ENCODE data around the gene FSTL5.
"Not testable (repeated sequence)": the region's sequence is repeated elsewhere in the genome, so short reads cannot be mapped to it uniquely, and the experiment has no call there.

The FSTL5 gene

DNA sequence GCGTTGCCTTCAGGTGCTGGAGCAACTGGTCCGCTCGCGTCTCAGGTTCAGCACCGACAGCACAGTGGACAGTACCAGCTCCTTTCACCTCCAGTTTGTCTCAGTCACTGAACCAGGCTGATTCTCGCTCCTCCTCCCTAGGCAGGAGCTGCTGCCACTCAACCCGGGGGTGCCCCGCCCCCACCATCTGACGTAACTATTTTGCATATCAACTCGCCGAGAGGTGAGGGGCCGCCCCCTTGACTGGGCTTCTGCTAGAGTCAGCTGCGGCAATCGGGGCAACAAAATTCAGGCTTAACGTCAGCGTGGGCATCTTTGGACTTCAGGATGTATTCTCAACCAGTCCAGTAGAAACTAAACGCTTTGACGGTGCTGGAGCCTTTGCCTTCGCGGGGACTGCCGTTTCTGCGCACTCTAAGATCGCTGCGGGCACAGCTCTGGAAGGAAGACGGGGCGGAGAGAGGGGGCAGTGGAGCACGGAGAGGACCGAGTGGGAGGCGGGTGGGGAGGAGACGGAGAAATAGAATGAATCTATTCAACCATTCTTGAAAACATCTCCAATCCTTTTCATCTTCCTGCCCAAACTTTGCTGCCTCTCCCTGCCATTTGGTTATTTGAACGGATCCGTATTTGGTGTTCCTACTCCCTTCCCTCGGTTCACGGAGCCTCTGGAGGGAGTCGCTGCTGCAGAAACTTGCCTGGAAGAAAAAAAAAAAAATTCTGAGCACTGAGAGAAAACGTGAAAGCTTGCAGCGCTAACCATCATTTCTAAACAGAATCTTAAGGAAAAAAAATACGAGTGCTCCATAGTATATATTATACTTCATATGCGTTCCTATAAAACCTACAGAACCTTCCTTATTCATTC lies at the start of gene FSTL5:
Gene FSTL5 (minus strand): TSS at position 109 of the 868 bp plus-strand sequence. CDS start 52,604 bp downstream, outside the sequence.
- DNase-seq, result peak; percentile 41 to 57

GRCh38 chr4:162209706-162210105 lies 45.9 kb upstream of the FSTL5 start:
- no peak for DNase-seq

GRCh38 chr4:162203478-162203877 lies 39.7 kb upstream of the FSTL5 start:
- DNase-seq, result not testable (repeated sequence)

DNA sequence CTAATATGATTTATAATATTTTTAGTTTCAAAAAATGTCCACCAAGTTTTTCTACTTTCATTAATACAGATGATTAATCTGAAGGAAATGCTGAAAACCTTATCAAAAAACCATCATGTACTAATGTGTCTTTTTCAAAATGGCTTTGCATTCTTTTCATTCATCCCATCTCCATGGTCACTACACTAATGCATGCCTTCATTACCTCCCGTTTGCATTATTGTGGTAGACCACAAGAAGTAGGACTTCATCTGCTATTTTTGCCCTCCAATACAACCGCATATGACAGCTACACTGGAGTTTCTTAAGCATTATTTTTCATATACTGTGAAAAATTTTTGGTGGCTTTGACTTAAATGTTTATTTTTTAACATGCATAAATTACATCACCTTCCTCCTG lies 37.9 kb upstream of the FSTL5 start:
- no peak for DNase-seq

DNA sequence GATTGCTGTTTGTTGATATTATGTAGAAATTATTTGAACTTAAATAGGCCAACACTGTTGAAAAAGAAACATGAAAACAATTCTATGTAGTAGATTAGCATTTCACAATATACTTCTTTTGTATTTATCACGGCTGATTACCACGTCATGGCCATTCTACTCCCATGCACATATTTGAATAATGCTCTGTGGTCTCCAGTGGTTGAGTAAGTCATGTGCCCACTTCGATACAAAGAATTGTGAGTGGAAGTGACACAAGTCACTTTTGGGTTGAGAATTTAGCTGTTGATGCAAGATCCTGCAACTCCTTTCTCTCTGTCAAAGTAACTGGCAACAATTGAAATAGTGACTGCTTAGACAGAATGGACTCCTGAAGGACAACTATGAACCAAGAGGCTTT lies 6.7 kb upstream of the FSTL5 start:
- no peak for DNase-seq

GRCh38 chr4:162164906-162165510 lies 1.2 kb upstream of the FSTL5 start:
- no peak for DNase-seq

DNA sequence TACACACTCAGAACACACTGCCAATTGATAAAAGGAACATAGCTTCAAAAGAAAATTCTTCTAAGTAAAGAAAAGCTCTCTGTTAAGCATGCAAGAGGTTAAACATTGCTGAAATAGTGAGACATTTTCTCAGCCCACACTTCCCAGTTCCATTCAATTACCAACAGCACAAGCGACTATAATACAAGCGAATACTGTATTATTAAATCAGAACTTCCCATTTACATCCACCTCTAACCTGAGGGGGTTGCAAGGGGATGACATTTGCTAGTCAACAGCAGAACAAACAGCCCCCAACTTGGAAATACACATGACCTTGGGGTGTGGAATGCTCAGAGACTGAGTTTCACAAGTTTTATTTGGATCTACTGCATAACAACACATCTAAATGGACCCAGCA lies 1.1 kb downstream of the FSTL5 start:
- no peak for DNase-seq

DNA sequence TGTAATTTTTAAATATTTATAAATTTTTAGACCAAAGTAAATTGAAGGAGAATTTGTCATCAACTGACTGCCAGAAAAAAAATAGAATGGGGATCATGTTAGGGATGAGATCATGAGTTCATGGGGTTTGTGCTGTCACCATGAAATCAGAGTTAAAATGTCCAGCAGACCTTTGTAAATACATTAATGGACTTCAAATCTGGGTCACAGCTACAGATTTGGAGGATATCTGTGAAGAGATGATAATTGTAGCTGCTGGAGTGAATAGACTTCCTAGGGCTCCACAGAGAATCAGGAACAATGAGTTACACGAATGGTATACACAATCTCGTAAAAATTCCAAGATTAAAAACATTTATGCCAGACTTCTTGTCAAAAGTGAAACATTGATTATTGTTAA lies 6.6 kb downstream of the FSTL5 start:
- DNase-seq, result no peak

- no peak for DNase-seq
These were observed 8.8 kb downstream of the FSTL5 start for GRCh38 chr4:162154862-162155540.

DNA sequence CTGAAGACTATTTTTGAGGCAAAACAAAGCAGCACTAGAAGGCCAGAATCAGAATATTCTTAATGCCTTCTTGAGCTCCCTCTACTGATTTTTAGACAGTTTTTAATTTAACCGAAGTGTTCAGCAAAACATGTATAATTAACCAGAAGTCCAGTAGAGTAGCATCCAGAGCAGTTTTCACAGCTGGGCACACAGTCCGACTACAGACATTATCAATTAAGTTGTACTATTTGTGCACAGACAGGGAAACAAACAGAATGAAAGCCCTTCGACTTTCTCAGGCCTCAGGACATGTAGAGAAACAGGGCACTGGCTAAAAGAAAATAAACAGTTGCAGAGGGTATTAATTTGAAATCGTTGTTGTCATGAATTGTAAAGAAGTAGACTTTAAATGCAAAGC lies 11.9 kb downstream of the FSTL5 start:
- DNase-seq, result no peak

- DNase-seq, result no peak
These were observed 12.4 kb downstream of the FSTL5 start for GRCh38 chr4:162151386-162151785.

DNA sequence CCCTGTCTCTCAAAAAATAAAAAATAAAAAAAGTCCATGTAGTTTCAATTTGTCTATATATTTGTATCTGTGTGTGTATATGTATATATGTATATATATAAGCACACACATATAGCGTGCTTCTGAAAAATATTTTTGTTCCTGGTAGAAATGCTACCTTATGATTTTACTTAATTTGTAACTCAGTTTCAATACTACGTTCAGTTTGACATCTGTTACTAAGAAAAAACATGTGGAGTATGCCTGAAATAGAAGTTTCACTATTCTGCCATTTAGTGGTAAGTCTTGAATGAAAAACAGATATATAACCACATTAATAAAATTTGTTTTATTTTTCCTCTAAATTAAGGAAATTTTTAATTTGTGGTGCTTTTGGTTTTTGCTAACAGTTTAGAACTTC lies 14.2 kb downstream of the FSTL5 start:
- no peak for DNase-seq

GRCh38 chr4:162140051-162140683 lies 23.6 kb downstream of the FSTL5 start:
- no peak for DNase-seq

DNA sequence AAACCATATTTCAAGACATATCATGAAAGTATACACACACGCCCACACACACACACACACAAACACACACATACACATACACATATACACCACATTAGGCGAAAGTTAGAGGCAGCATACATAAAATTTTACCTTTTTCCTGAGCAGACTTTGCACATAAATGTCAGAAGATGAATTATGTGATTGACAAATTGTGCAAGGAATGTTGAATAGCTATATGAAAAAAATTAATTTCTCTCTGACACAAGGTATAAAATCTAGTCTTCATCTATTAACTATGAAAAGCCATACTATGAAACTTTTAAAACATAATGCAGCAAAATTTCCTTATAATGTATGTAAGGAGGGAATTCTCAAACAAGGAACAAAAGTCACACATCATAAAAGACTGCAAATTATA lies 24.4 kb downstream of the FSTL5 start:
- DNase-seq, result no peak

- DNase-seq, result no peak
These were observed 32.5 kb downstream of the FSTL5 start for GRCh38 chr4:162131256-162131655.

- DNase-seq, result no peak
These were observed 37.1 kb downstream of the FSTL5 start for GRCh38 chr4:162126729-162127128.

DNA sequence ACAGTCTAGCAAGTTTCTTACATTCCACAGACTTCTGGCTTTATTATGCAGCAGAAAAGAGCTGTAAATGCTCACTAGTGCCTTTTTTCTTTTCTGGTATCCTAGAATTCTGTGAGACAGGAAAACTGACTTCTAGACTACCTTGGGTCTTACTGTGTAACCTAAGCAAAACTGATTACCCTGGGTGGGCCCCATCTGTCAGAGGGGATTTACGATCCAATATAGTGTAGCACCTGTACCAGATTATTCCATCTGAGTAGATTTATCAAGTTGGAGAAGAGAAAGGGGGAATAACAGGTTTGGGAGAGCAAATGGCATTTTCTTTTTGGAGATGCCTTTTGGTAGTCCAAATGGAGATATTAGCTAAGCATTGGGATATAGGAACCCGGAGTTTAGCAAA lies 46.7 kb downstream of the FSTL5 start:
- no peak for DNase-seq

DNA sequence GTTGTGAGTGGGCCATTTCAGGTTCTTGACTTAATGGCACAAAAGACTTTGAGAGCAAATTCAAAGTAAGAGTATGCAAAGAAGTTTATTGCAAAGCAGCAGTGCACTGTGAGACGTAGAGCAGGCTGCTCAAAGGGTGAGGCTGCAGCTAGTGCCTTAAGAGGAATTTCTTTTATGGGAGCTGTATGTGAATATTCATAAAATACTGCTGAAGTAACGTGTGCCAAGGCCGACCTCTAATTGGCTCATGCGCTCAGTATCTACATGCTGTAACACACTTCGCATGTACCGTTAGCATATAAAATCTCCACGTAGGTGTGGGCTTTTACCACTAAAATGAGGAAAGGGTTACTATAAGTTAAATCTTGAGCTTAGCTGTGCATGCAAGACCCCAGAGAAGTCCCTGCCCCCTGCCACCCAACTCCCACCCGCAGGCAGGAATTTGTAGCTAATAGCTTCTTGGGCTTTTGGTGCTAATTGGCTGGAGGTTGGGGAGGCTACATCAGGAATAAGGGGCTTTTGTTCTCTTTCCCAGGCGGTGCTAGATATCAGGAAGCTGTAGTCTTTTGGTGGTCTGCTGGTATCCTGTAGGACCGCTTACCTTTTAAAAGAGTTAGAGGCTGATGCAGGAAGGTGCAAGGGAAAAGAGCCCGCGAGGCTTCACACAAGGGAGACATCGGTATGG lies 47.6 kb downstream of the FSTL5 start:
- no peak for DNase-seq

GRCh38 chr4:162115333-162115732 lies 48.5 kb downstream of the FSTL5 start:
- no peak for DNase-seq

DNA sequence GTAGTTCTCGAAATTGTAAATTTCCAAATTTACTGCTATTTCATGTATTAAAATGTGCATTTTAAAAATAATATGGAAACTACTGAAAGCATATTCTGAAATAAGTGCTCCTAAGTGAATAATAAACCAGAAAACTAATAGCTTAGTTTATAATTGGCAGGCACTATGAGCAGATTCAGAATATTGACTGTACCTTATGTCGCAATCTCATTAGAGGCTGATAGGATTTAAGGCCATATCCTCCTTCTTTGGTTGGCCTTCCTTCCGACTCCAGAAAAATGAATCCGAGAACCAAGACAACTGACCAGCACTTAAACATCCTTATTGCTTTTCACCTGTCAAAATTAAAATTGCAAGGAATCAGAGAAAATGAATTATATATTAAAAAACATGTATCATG lies 52.7 kb downstream of the FSTL5 start:
- no peak for DNase-seq

GRCh38 chr4:162104459-162105124 lies 59.2 kb downstream of the FSTL5 start:
- DNase-seq, result no peak

GRCh38 chr4:162103908-162104307 lies 59.9 kb downstream of the FSTL5 start:
- DNase-seq, result not testable (repeated sequence)
